HG03469 (cell line): ENCODE measurements around the gene ADGRD1.

Experiments used
- ATAC-seq: cut with Tn5 transposase; IDR thresholded peaks from one replicate; pipeline ENCODE4 v1.9.1; 2021; ENCODE audit warnings: mild to moderate bottlenecking, moderate library complexity, moderate number of reproducible peaks; ENCODE audit not compliant: unreplicated experiment

The ADGRD1 gene

GRCh38 chr12:131085816-131086591, 132.3 kb downstream of the ADGRD1 start:
- no peak for ATAC-seq

GRCh38 chr12:131087302-131087818, 133.7 kb downstream of the ADGRD1 start:
- no peak for ATAC-seq

- no peak for ATAC-seq
These were observed 134.4 kb downstream of the ADGRD1 start for GRCh38 chr12:131087991-131088700.

- ATAC-seq = no peak
These were observed 135.2 kb downstream of the ADGRD1 start for GRCh38 chr12:131088701-131089530.

- no peak for ATAC-seq
These were observed 136.0 kb downstream of the ADGRD1 start for GRCh38 chr12:131089531-131090273.

GRCh38 chr12:131090274-131091210, 136.8 kb downstream of the ADGRD1 start:
- ATAC-seq = no peak

- ATAC-seq = no peak
These were observed 137.8 kb downstream of the ADGRD1 start for GRCh38 chr12:131091413-131091975.

GRCh38 chr12:131091976-131092691, 138.4 kb downstream of the ADGRD1 start:
- ATAC-seq = no peak

GRCh38 chr12:131092901-131093603, 139.3 kb downstream of the ADGRD1 start:
- peak; percentile 54 for ATAC-seq

- no peak for ATAC-seq
These were observed 139.9 kb downstream of the ADGRD1 start for GRCh38 chr12:131093604-131093955.

GRCh38 chr12:131093971-131094830, 140.5 kb downstream of the ADGRD1 start:
- ATAC-seq = no peak

- ATAC-seq = no peak
These were observed 141.4 kb downstream of the ADGRD1 start for GRCh38 chr12:131094831-131095805.

GRCh38 chr12:131095826-131096680, 142.3 kb downstream of the ADGRD1 start:
- no peak for ATAC-seq

- ATAC-seq = no peak
These were observed 143.0 kb downstream of the ADGRD1 start for GRCh38 chr12:131096681-131097181.
